Stomach smooth muscle (tissue), 2 donors: ENCODE data around the gene FBXW12.
"Not testable (repeated sequence)": the region's sequence is repeated elsewhere in the genome, so short reads cannot be mapped to it uniquely, and the experiment has no call there.

ENCODE experiments used
- H3K27ac ChIP-seq: one replicate; pipeline ENCODE4 v1.7.0; 2013; ENCODE audit warnings: mild to moderate bottlenecking, low read length, inconsistent platforms
- H3K27me3 ChIP-seq, 2 donors: one replicate each; pipeline ENCODE4 v1.7.0; 2013; ENCODE audit warnings: low read length in 2 of 2; ENCODE audit not compliant: insufficient read depth in 2 of 2, control insufficient read depth in 1 of 2
- H3K36me3 ChIP-seq, 2 donors: one replicate each; pipeline ENCODE4 v1.7.0; 2013; ENCODE audit warnings: low read length in 2 of 2; ENCODE audit not compliant: control insufficient read depth in 2 of 2, insufficient read depth in 2 of 2
- H3K4me1 ChIP-seq: one replicate; pipeline ENCODE4 v1.7.0; 2013; ENCODE audit warnings: low read length; ENCODE audit not compliant: control insufficient read depth, insufficient read depth
- H3K4me3 ChIP-seq, 2 donors: one replicate each; pipeline ENCODE4 v1.7.0; 2013; ENCODE audit warnings: low read length in 2 of 2
- H3K9ac ChIP-seq, 2 donors: one replicate each; pipeline ENCODE4 v1.7.0; 2013; ENCODE audit warnings: low read length in 2 of 2, mild to moderate bottlenecking in 1 of 2
- H3K9me3 ChIP-seq, 2 donors: one replicate each; pipeline ENCODE4 v1.7.0; 2013; ENCODE audit warnings: low read length in 2 of 2; ENCODE audit not compliant: control insufficient read depth in 2 of 2
- donor health status: healthy.
- donor health status: Pancreatic carcinoma.

The FBXW12 gene

DNA sequence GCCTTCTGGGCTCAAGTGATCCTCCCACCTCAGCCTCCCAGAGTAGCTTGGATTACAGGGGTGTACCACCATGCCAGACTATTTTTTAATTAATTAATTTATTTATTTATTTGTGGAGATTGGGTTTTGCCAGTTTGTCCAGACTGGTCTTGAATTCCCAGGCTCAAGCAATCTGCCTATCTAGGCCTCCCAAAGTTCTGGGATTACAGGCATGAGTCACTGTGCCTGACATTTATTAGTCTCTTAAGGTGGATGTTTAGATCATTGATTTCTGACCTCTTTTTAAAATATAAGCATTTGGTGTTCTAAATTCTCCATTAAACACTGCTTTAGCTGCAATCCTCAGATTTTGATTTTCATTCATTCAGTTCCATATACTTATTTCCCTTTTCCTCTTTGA is 15.6 kb downstream of the FBXW12 start:
- no peak overlapping the region for H3K9ac ChIP-seq
- no peak overlapping the region for H3K4me3 ChIP-seq
- H3K4me1 ChIP-seq: no peaks in the 10 kb centered on the region
- no peaks in the 10 kb centered on the region for H3K9me3 ChIP-seq
- H3K27ac ChIP-seq: no peak overlapping the region
- no peaks in the 10 kb centered on the region for H3K36me3 ChIP-seq
- no peaks in the 10 kb centered on the region for H3K27me3 ChIP-seq

DNA sequence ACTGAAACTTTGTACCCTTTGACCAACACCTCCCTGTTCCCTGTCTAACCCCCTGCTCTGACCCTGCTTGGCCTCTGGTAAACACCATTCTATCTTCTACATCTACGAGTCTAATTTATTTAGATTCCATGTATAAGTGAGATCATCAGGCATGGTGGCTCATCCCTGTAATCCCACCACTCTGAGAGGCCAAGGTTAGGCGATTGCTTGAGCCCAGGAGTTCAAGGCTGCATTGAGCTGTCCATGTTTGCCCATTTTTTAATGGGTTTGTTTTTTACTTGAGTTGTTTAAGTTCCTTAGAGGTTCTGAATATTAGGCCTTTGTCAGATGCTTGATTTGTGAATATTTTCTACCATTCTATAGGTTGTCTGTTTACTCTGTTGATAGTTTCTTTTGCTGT is 16.9 kb downstream of the FBXW12 start:
- Histone ChIP-seq H3K27me3 (no peaks in the 10 kb centered on the region), H3K27ac (no peak overlapping the region), H3K36me3 (no peaks in the 10 kb centered on the region), H3K9ac (no peak overlapping the region), H3K9me3 (no peaks in the 10 kb centered on the region), H3K4me1 (no peaks in the 10 kb centered on the region), H3K4me3 (no peak overlapping the region)

DNA sequence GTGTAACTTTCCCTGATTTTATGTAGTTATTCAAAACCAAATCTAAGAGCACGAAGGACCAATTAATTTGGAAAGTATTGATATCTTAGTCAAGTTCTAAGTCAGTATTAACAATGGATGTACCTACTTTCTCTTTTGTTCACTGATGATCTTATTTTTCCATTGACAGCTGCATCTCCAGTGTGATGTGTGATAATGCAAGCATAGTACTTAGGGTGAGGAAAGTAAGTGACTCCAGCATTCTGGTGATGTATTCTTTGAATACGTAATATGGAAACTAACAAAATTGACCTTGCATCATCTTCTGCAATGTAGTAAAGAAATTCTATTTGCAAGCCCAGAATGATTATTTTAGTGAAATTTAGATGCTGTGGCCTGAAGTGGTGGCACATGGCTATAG is 22.4 kb downstream of the FBXW12 start:
- Histone ChIP-seq H3K4me3 (no peak overlapping the region), H3K36me3 (no peaks in the 10 kb centered on the region), H3K27me3 (no peaks in the 10 kb centered on the region), H3K27ac (no peak overlapping the region), H3K9me3 (no peaks in the 10 kb centered on the region), H3K9ac (no peak overlapping the region), H3K4me1 (no peaks in the 10 kb centered on the region)

DNA sequence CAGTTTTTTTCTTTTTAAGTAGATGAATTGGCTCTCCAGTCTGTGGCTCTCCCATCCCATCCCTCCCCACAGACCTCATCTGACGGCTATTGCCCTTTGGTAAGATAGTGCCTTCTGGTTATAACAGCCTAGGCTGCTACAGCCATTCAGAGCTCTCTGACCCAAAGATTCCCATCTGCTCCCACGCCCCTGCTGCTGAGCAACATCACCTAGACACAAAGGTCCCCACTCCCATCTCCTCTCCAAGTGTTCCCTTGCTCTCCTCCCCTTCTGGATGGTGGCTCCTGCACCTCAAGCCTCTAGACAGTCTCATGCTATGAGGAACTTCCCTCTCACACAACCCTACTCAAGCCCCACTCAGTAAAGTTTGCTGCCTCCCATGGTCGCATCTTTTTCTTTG is 23.7 kb downstream of the FBXW12 start:
- Histone ChIP-seq H3K4me3 (no peak overlapping the region), H3K4me1 (no peaks in the 10 kb centered on the region), H3K27ac (no peak overlapping the region), H3K9ac (no peak overlapping the region), H3K36me3 (no peaks in the 10 kb centered on the region), H3K9me3 (no peaks in the 10 kb centered on the region), H3K27me3 (no peaks in the 10 kb centered on the region)

DNA sequence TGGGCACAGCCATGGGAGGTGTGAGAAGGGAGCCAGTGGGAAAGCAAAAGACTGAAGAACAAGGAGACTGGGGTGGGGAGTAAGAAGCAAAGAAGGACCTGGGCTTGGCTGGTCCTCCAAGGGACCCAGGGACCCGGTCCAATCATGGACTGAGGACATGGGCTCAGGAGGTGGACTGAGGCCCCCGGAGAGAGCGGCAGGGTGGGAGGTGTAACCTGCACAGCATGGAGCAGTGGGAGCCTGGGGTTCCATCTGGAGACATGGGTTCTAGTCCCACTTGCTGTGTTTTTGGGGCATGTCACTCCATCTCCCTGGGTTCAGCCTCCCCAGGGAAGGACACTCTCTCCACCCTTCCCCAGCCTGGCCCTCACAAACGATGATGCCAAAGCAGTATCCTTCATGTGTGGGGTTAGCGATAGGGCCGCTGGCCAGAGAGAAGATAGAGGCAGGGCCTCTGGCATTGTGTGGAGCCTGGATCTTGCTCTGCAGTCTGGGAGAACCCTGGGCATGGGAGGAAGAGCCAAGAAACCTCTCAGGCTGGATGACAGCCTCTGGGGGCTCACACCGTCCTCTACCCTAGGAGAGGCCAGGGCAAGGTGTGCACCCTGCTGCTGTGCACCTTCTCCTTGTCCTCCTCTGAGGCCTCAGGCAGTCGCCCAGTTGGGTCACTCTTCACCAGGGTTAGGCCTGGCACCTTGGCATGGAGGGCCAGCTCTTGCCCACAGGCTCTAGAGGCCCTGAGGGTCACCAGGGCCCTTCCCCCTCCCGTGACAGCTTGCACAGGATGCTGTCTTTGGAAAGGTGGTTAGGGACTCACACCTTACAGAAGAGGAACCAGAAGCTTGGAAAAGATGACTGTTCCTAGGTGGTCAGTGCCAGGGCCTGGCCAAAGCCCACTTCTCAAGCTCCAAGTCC is 26.0 kb downstream of the FBXW12 start:
- H3K4me3 ChIP-seq: no peak overlapping the region
- peaks cover 18% of the 10 kb centered on the region for H3K4me1 ChIP-seq
- H3K27ac ChIP-seq: no peak overlapping the region
- no peaks in the 10 kb centered on the region for H3K9me3 ChIP-seq
- H3K9ac ChIP-seq: no peak overlapping the region
- H3K27me3 ChIP-seq: no peaks in the 10 kb centered on the region
- H3K36me3 ChIP-seq: no peaks in the 10 kb centered on the region

DNA sequence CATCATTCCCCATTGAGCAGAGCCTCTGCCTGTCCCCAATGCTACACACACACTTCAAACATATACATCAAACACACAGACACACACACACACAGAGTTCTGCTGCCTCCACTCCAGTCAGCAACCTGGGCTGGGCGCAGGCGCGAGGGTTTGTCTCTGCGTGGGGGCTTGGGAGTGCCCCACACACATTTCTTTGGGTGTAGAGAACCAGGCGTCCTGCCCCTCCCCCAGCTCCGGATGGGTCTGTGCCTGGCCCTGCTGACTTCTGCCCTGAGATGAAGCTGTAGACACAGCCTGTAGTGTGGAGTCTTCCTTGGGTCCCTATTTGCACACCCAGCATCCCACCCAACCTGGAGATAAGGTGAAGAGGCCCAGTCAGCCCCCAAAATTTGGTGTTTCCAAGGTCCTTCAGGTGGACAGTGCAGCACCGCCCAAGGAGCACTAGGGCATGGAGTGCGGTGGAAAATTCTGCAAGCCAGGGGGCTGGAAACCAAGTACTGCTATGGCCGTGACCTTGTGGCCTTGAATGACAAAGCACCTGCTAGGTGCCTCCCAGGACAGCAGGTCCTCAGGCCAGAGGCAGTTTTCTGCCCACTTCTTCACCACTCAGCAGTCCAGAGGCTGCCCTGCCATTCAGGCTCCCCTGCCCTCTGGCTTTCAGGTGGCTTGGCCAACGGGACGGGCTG is 26.8 kb downstream of the FBXW12 start:
- Histone ChIP-seq H3K36me3 (peaks cover 0 to 2% of the 10 kb centered on the region in 2 donors), H3K4me3 (no peak overlapping the region), H3K27me3 (no peaks in the 10 kb centered on the region), H3K9ac (peak overlapping the region in 1 of 2 donors; percentile 42), H3K27ac (no peak overlapping the region), H3K4me1 (peaks cover 19% of the 10 kb centered on the region), H3K9me3 (no peaks in the 10 kb centered on the region)

DNA sequence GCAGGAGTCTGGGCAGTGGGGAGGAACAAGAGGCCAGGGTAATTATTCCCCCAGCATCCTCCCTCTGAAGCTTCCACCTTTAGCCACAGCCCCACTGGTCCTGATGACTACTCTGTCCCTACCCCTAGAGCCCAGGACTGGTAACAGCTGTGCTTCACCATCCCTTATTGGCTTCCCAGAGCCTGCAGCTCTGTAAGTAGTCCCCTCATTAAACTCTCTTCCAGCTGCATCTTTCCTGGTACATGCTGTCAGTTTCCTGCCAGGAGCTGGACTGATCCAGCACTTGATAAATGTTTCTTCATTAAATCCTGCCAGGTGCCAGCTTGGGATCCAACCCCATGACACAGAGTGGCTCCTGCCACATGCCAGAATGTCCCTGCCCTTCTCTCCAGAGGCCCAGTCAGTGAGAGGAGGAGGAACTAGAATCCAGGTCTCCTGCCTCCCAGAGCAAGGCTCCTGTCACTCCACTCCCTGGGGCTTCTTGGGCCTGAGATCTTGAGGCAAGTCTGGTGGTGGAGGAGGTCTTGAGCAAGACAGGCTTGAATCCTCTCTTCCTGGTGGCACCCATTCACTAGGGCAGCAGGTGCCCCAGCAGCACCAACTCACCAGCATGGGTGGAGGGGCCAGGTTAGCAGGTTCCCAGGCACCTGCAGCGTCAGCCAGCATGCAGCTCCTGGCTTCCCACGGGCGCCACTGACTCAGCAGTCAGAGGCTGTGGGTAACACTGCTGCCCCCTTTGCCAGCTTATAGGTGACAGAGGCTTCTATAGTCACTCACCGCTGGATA is 27.6 kb downstream of the FBXW12 start:
- H3K9ac ChIP-seq: peak overlapping the region in 1 of 2 donors; percentile 42
- no peaks in the 10 kb centered on the region for H3K27me3 ChIP-seq
- H3K27ac ChIP-seq: no peak overlapping the region
- peaks cover 19% of the 10 kb centered on the region for H3K4me1 ChIP-seq
- no peak overlapping the region for H3K4me3 ChIP-seq
- no peaks in the 10 kb centered on the region for H3K9me3 ChIP-seq
- H3K36me3 ChIP-seq: peaks cover 7 to 8% of the 10 kb centered on the region in 2 donors

DNA sequence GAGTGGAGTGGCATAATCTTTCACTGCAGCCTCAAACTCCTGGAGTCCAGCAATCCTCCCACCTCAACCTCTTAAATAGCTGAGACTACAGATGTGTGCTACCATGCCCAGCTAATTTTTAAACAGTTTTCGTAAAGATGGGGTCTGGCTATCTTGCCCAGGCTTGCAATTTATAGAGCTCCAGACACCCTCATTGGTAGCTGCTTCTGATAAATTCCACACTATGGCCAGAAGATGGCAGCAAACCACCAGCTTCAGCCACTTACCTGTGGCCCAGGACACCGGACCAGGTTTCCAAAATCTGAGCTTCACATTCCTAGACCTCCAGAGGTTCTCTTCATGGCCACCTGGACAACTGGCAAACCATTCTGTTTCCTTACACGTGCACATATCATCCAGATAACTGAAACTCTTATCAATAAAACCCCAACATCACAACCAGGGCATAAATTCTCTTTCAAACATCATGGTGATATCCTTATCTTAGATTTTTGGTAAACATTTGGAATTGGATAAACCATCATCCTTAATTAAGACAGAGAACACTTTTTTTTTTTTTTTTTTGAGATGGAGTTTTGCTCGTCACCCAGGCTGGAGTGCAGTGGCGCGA is 28.9 kb downstream of the FBXW12 start:
- Histone ChIP-seq H3K4me3 (no peak overlapping the region), H3K9ac (no peak overlapping the region), H3K27me3 (no peaks in the 10 kb centered on the region), H3K27ac (peak overlapping the region; percentile 96), H3K4me1 (peaks cover 19% of the 10 kb centered on the region), H3K9me3 (no peaks in the 10 kb centered on the region), H3K36me3 (peaks cover 15 to 18% of the 10 kb centered on the region in 2 donors)

DNA sequence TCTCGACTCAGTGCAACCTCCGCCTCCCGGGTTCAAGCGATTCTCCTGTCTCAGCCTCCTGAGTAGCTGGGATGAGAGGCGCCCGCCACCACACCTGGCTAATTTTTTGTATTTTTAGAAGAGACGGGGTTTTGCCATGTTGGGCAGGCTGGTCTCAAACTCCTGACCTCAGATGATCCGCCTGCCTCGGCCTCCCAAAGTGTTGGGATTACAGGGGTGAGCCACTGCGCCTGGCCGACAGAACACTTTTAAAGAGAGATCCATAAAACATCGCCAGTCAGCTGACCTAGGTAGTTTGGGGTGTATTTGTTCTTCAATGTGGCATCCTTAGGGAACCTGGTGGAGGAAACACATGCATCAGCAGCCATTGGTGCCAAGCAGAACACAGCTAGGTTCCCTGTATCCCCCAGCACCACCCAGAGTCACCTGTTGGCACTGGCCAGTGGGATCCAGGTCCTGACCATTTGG is 29.4 kb downstream of the FBXW12 start:
- peak overlapping the region; percentile 96 for H3K27ac ChIP-seq
- peaks cover 19 to 24% of the 10 kb centered on the region in 2 donors for H3K36me3 ChIP-seq
- not testable (repeated sequence) for H3K9me3 ChIP-seq, H3K4me3 ChIP-seq, H3K27me3 ChIP-seq
- peaks cover 19% of the 10 kb centered on the region for H3K4me1 ChIP-seq
- H3K9ac ChIP-seq: peak overlapping the region; percentile 56 to 58

DNA sequence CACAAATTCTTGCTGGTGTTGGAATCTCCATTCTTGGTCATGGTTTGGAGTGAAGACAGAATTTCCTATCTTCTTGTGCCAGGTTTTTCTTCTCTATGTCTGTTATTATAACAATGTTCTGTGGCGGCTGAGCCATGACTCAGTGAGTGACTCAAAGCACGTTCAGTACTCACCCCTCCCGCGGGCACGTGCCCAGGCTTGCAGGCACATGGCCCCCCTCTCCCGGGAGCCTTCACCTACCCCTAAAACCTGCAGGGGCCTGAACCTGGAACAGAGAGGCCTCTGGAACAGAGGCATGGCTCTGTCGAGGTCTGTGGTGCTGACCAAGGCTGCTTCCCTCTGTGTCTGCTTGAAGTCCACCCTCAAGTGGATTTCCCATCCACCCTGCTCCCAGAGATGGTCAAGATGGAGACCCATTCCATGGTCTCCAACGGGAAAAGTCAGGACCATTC is 30.3 kb downstream of the FBXW12 start:
- Histone ChIP-seq H3K4me3 (peak overlapping the region in 1 of 2 donors; percentile 8), H3K36me3 (peaks cover 23 to 32% of the 10 kb centered on the region in 2 donors), H3K4me1 (peaks cover 19% of the 10 kb centered on the region), H3K9me3 (no peaks in the 10 kb centered on the region), H3K9ac (peak overlapping the region; percentile 58 to 59), H3K27me3 (no peaks in the 10 kb centered on the region), H3K27ac (peak overlapping the region; percentile 96)
